ENCODE results near the gene GAB3.

- TF ChIP-seq CTCF (IDR thresholded peaks at IDR 0.05 in 4 of 5, conservative IDR thresholded peaks at IDR 0.05 in 1 of 5) (no peak), POLR2A (IDR thresholded peaks at IDR 0.05) (no peak)
Observed at GRCh38 chrX:154711264-154711663, 39.6 kb downstream of the GAB3 start.

Measured in gastrocnemius medialis (tissue), 4 donors.